Daoy (cell line): Measurements from ENCODE around the gene CTBP2. TPM values are rescaled to one million over a fixed set of nuclear protein-coding genes. Genes with fewer than 3 reads are reported as not detected.

Experiments used
- DNase-seq: peaks from one replicate; pipeline ENCODE4 v3.0.0-alpha.2; 2015; ENCODE audit warnings: low read depth
- total RNA-seq: library from RNA; depleted of rRNA; stranded (reverse); fragments of >200 nt; shearing (Covaris generic); gene quantifications from 2 replicates; pipeline ENCODE4 v1.2.3, GENCODE V29; 2014

The CTBP2 gene
- total RNA-seq, 1 experiment from 2014 or later: 48.0 TPM

GRCh38 chr10:124977161-124977560, 183.2 kb downstream of the CTBP2 start:
- no peak for DNase-seq

GRCh38 chr10:124975977-124976514, 184.3 kb downstream of the CTBP2 start:
- DNase-seq: no peak

- DNase-seq: no peak
Measured at GRCh38 chr10:124974131-124974530, 186.2 kb downstream of the CTBP2 start.

GRCh38 chr10:124972637-124973036, 187.7 kb downstream of the CTBP2 start:
- DNase-seq: no peak

GRCh38 chr10:124971276-124971675, 189.1 kb downstream of the CTBP2 start:
- no peak for DNase-seq

- no peak for DNase-seq
Measured at GRCh38 chr10:124967255-124967654, 193.1 kb downstream of the CTBP2 start.

- DNase-seq: no peak
Measured at GRCh38 chr10:124966008-124966407, 194.4 kb downstream of the CTBP2 start.

GRCh38 chr10:124963866-124964720, 196.3 kb downstream of the CTBP2 start:
- DNase-seq: no peak

- no peak for DNase-seq
Measured at GRCh38 chr10:124962421-124962820, 197.9 kb downstream of the CTBP2 start.

GRCh38 chr10:124961248-124961570, 199.2 kb downstream of the CTBP2 start:
- DNase-seq: no peak

- DNase-seq: no peak
Measured at GRCh38 chr10:124959564-124959963, 200.8 kb downstream of the CTBP2 start.

GRCh38 chr10:124957404-124957947, 202.9 kb downstream of the CTBP2 start:
- no peak for DNase-seq

GRCh38 chr10:124956764-124957163, 203.6 kb downstream of the CTBP2 start:
- no peak for DNase-seq

- no peak for DNase-seq
Measured at GRCh38 chr10:124955868-124956267, 204.5 kb downstream of the CTBP2 start.

GRCh38 chr10:124955243-124955642, 205.1 kb downstream of the CTBP2 start:
- no peak for DNase-seq

- DNase-seq: no peak
Measured at GRCh38 chr10:124953421-124953820, 206.9 kb downstream of the CTBP2 start.

GRCh38 chr10:124952123-124952522, 208.2 kb downstream of the CTBP2 start:
- no peak for DNase-seq

GRCh38 chr10:124949543-124949942, 210.8 kb downstream of the CTBP2 start:
- no peak for DNase-seq

GRCh38 chr10:124946945-124947344, 213.4 kb downstream of the CTBP2 start:
- no peak for DNase-seq

- DNase-seq: no peak
Measured at GRCh38 chr10:124944982-124945381, 215.4 kb downstream of the CTBP2 start.

GRCh38 chr10:124943301-124944092, 216.9 kb downstream of the CTBP2 start:
- no peak for DNase-seq
